Omental fat pad (tissue), 4 donors: ENCODE results near the gene SLC12A7. TPM values are rescaled to one million over a fixed set of nuclear protein-coding genes. Genes with fewer than 3 reads are reported as not detected.
"Not testable (repeated sequence)": the region's sequence is repeated elsewhere in the genome, so short reads cannot be mapped to it uniquely, and the experiment has no call there.

Source experiments
- ATAC-seq: fragments of 150-250 bp; one replicate; pipeline ENCODE4 v1.9.1; 2016; ENCODE audit warnings: mild to moderate bottlenecking, moderate library complexity; ENCODE audit not compliant: low FRiP score
- DNase-seq: peaks from one replicate; pipeline ENCODE4 v3.0.0-alpha.2; 2019; ENCODE audit warnings: low spot score
- CTCF ChIP-seq, 3 donors: fragments of 450-650 bp; IDR thresholded peaks; one replicate each; pipeline ENCODE4 v1.5.1; 2016 to 2017; ENCODE audit warnings: antibody characterized with exemption in 3 of 3, mild to moderate bottlenecking in 3 of 3, moderate library complexity in 2 of 3
- total RNA-seq, 4 donors: library from RNA; depleted of rRNA; stranded (reverse); fragments of >200 nt; gene quantifications; one replicate each; pipeline ENCODE4 v1.1.0, GENCODE V29; 2016

The SLC12A7 gene
- total RNA-seq, 4 donors from 2014 or later = 17.2 to 39.0 (median 27.5) TPM

GRCh38 chr5:1088031-1088430 lies 23.8 kb downstream of the SLC12A7 start:
- ATAC-seq (no peak), DNase-seq (no peak)
- no peak for TF ChIP-seq CTCF (IDR thresholded peaks at IDR 0.05)

- DNase-seq (no peak), ATAC-seq (no peak)
- TF ChIP-seq CTCF (IDR thresholded peaks at IDR 0.05) = no peak
Measured at GRCh38 chr5:1087428-1087827, 24.4 kb downstream of the SLC12A7 start.

GRCh38 chr5:1086871-1087270 lies 25.0 kb downstream of the SLC12A7 start:
- no peak for TF ChIP-seq CTCF (IDR thresholded peaks at IDR 0.05)
- ATAC-seq (no peak), DNase-seq (no peak)

GRCh38 chr5:1086137-1086536 lies 25.7 kb downstream of the SLC12A7 start:
- DNase-seq (no peak), ATAC-seq (no peak)
- TF ChIP-seq CTCF (IDR thresholded peaks at IDR 0.05) = no peak

- no peak for TF ChIP-seq CTCF (IDR thresholded peaks at IDR 0.05)
Measured at GRCh38 chr5:1085391-1085790, 26.5 kb downstream of the SLC12A7 start.

GRCh38 chr5:1083823-1084605 lies 27.8 kb downstream of the SLC12A7 start:
- TF ChIP-seq CTCF (IDR thresholded peaks at IDR 0.05) = no peak
- ATAC-seq (no peak), DNase-seq (no peak)

More at GRCh38 chr5:1085391-1085790, 26.5 kb downstream of the SLC12A7 start:
- no peak for ATAC-seq
- DNase-seq = no peak

- DNase-seq, ATAC-seq: not testable (repeated sequence)
Measured at GRCh38 chr5:1083026-1083425, 28.8 kb downstream of the SLC12A7 start.
